GM12872 (cell line): Measurements from ENCODE around the gene STING1.

Experiments used
- TF ChIP-seq, protein P1 (sequence below): IDR thresholded peaks from 3 replicates; pipeline ENCODE4 v1.5.1; 2011; ENCODE audit warnings: low read depth, mild to moderate bottlenecking, low read length, moderate library complexity; ENCODE audit not compliant: insufficient read depth

STING1 gene

DNA sequence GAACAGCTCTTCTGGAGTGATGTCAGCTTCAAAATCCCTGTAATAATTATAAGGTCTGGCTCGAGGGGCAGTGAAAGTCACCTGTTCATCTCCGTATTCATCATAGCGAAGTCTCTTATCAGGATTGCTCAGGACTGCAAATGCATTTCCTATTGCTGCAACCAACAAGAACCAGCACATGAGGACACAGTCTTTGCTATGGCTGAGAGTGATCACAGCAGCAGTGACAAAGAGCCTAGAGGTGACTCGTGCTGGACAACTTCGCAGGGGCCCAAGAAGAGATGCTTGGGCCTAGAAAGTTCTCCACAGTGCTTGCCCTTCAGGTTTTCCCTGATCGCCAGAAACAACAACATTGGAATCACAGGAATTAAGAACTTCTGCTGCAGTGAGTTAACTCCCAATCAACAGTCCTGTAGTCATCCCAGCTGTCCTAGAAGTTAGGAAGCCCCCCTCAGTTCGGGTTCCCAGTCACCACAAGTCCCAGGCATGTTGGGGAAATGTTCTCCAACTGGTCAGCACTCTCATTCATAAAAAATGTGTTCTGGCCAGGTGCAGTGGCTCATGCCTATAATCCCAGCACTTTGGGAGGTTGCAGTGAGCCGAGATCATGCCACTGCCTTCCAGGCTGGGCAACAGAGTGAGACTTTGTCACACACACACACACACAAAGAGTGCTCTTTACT is 56.2 kb downstream of the STING1 start:
- TF ChIP-seq, protein P1, sequence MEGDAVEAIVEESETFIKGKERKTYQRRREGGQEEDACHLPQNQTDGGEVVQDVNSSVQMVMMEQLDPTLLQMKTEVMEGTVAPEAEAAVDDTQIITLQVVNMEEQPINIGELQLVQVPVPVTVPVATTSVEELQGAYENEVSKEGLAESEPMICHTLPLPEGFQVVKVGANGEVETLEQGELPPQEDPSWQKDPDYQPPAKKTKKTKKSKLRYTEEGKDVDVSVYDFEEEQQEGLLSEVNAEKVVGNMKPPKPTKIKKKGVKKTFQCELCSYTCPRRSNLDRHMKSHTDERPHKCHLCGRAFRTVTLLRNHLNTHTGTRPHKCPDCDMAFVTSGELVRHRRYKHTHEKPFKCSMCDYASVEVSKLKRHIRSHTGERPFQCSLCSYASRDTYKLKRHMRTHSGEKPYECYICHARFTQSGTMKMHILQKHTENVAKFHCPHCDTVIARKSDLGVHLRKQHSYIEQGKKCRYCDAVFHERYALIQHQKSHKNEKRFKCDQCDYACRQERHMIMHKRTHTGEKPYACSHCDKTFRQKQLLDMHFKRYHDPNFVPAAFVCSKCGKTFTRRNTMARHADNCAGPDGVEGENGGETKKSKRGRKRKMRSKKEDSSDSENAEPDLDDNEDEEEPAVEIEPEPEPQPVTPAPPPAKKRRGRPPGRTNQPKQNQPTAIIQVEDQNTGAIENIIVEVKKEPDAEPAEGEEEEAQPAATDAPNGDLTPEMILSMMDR = no peak
